Measurements from ENCODE around the gene NAT10.

DNA sequence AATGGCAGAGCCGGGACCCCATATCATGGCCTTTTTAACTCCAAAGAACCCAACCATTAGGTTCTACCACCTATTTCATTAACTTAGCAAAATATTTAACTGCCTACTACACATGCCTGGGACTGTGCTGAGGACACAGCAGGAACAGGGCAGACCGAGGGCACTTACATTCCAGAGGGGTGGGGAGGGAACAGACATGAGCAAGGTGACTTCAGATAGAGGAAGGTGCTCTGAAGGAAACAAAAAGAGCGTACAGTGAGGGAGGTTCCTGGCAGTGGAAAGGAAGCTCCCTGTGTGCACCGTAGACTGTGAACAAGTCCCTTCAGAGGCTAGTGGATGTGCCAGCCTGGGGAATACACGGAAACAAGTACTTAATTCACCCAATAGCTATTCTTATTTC, 82.8 kb downstream of the NAT10 start:
- TF ChIP-seq, protein P1, sequence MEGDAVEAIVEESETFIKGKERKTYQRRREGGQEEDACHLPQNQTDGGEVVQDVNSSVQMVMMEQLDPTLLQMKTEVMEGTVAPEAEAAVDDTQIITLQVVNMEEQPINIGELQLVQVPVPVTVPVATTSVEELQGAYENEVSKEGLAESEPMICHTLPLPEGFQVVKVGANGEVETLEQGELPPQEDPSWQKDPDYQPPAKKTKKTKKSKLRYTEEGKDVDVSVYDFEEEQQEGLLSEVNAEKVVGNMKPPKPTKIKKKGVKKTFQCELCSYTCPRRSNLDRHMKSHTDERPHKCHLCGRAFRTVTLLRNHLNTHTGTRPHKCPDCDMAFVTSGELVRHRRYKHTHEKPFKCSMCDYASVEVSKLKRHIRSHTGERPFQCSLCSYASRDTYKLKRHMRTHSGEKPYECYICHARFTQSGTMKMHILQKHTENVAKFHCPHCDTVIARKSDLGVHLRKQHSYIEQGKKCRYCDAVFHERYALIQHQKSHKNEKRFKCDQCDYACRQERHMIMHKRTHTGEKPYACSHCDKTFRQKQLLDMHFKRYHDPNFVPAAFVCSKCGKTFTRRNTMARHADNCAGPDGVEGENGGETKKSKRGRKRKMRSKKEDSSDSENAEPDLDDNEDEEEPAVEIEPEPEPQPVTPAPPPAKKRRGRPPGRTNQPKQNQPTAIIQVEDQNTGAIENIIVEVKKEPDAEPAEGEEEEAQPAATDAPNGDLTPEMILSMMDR (IDR thresholded peaks at IDR 0.05; ENCODE audit: insufficient read depth, low read length, poor library complexity, severe bottlenecking) = no peak
- TF ChIP-seq EZH2phosphoT487 (conservative IDR thresholded peaks at IDR 0.05; ENCODE audit: low read length) = no peak
